NCI-H1048 (cell line): ENCODE measurements around the gene USP5.

Experiments
- DNase-seq: peaks from one replicate; lab custom pipeline; 2025; lab: John Stamatoyannopoulos, UW

USP5 gene

DNA sequence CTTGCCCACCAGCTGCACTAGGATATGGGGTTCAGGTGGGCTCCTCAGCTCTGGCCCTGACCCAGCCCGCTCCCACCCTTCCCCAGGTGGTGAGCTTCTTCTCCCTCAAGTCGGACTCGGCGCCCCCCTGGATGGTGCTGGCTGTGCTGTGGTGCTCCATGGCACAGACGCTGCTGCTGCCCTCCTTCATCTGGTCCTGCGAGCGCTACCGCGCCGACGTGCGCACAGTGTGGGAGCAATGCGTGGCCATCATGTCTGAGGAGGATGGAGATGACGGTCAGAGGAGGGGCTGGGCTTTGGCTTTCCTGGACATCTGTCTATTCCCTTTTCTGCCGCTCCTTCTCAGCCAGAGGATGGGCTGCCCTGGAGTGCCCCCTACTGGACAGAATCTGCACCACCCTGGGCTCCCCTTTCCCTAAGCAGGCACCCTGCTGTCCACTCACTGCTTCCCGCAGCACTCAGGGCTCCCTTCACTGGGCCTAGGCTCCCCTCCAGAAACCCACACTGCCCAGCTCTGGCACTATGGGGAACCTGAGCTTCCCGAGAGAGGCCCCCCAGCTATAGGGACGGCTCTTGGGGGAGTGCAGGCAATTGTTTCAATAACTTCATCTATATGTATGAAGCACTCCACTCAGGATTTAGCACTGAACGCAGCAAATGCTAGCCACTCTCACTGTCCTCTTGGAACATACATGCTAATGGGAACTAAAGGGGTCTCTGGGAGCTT lies 26.4 kb upstream of the USP5 start:
- DNase-seq: peak; percentile 65

DNA sequence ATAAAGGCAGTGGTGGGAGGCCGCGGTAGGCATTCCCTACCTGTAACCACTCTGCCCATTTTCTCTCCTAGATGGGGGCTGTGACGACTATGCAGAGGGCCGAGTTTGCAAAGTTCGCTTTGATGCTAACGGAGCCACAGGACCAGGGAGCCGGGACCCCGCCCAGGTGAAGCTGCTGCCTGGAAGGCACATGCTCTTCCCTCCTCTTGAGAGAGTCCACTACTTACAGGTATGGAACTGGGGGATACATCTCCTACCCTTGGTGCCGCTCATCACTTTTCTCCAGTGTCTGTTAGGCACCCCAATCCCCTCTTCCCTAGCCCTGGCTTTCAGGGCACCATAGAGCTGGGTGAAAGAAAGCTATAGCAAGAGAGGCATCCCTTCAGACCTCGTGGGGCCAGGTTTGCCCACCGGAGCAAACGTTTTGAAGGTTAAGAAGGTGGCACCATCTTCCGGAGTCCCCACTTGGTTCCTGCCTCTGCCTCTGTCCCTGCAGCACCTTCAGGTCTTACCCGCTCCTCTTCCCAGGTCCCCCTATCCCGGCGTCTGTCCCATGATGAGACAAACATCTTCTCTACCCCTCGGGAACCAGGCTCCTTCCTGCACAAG lies 25.7 kb upstream of the USP5 start:
- no peak for DNase-seq

DNA sequence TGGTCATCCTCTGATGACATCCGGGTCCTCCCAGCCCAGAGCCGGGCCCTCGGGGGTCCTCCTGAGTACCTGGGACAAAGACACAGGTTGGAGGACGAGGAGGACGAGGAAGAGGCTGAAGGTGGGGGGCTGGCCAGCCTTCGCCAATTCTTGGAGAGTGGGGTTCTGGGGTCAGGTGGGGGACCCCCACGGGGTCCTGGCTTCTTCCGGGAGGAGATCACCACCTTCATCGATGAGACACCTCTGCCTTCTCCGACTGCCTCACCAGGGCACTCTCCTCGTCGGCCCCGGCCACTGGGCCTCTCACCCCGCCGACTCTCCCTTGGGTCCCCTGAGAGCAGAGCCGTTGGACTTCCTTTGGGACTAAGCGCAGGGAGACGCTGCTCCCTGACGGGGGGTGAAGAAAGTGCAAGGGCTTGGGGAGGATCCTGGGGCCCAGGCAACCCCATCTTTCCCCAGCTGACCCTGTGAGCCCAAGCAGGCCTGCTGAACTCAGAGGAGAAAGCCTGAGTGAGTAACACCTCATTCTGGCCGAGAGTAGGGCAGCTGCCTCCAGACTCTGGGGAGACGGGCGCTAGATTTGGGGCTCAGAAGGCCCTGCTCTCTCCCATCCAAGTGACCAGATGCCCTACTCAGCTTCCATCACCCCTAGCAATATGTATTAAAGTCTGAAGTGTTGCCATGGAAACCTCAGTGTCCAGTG lies 25.1 kb upstream of the USP5 start:
- DNase-seq: no peak

DNA sequence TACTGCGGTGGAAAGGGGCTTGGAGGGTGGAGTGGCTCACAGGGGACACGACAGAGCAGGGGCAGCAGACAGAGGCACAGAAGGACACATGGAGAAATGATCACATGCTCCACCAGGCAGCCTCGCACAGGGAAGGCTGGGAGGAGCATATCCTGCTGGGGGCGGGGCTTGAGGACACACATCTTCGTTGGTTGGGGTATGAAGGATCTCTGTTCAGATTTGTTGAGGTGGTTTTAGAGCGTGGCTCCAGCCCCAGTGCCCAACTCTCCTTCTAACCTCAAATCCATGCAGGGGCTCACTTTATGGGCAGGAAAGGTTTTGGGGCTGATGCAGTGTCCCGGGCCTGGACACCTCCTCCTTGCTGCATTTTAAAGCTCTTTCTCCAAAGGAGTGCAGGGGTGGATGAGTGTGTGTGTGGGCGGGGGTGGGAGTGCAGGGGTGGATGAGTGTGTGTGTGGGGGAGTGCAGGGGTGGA lies 24.5 kb upstream of the USP5 start:
- peak; percentile 37 for DNase-seq

DNA sequence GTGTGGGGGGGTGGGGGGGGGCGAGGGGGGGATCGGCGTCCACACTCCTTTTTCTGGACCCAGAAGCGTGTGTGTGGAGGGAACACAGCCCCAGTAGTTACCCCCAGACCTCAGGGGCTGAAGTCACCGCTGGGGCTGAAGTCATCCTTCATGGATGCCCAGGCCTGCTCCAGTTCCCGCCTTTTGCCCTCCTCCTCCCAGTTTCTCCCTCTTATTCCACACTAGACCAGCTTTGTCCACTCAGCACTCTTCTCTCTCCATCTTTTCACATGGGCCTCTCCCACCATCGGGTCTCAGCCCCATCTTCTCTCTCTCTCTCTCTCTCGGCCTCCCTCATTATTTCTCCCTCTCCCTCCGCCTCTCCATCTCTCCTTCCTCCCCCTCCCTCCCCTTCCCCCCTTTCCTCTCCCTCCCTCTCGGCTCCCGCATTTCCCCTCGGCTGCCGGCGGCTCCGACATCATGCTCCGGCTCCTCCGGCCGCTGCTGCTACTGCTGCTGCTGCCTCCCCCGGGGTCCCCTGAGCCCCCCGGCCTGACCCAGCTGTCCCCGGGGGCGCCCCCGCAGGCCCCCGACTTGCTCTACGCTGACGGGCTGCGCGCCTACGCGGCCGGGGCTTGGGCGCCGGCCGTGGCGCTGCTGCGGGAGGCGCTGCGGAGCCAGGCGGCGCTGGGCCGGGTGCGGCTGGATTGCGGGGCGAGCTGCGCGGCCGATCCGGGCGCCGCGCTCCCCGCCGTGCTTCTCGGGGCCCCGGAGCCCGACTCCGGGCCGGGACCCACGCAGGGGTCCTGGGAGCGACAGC lies 23.8 kb upstream of the USP5 start, which contains the start of gene P3H3:
TSS of gene P3H3 (plus strand) at position 426 of the 799 bp plus-strand sequence. CDS start at position 460, 34 bp downstream.
- DNase-seq: no peak

DNA sequence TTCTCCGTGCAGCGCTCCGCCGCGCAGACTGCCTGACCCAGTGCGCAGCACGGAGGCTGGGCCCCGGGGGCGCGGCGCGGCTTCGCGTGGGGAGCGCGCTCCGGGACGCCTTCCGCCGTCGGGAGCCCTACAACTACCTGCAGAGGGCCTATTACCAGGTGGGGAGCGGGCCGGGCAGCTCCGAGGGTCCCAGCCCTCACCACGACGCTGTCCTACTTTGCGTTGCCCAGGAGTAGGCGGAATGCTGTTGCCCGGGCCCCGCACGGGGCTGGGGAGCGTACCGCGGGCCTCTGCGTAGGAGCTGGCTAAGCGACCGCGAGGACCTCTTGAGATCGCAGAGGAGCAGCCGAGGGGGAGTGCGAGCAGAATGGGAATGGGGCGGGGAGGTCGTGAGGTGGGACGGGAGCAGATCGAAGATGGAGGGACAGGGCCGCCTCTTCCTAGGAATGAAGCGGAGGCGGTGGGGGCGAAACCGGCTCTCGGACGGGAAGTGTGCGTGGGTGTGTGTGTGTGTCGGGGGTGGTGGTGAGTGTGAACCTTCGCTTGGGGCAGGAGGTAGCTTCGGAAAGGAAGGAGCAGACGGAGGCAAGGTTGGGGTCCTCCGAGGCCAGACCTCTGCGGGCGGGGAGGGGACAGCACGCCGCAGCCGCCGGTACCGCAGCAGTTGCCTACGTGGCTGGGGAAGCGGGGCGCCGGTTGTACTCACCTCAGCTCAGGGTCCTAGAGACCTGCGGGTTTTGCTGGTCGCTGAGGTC lies 23.0 kb upstream of the USP5 start:
- DNase-seq: no peak

DNA sequence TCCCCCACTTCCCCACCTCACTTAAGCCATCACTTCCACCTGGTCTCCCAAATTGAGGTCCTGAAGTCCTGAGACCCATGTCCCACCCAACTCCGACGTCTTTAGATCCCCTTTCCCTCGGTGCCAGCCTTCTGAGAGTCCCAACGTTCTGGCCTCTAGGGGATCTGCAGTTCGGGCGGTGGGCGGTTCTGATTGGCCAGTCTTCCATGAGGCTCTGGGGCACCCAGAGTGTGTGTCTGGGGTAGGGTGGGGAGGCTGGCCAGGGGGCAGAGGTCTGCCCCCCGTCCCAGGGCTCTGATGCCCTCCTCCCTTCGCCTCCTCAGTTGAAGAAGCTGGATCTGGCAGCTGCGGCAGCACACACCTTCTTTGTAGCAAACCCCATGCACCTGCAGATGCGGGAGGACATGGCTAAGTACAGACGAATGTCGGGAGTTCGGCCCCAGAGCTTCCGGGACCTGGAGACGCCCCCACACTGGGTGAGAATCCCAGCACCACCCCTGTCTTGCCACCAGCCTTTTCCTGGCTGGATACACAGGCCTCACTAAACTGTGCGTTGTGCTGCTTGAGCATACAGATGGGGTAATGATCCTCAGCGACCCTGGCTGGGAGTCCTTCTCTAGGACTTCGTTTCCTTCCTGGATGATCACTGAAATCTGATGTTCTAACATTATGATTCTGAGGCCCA lies 22.3 kb upstream of the USP5 start:
- no peak for DNase-seq

DNA sequence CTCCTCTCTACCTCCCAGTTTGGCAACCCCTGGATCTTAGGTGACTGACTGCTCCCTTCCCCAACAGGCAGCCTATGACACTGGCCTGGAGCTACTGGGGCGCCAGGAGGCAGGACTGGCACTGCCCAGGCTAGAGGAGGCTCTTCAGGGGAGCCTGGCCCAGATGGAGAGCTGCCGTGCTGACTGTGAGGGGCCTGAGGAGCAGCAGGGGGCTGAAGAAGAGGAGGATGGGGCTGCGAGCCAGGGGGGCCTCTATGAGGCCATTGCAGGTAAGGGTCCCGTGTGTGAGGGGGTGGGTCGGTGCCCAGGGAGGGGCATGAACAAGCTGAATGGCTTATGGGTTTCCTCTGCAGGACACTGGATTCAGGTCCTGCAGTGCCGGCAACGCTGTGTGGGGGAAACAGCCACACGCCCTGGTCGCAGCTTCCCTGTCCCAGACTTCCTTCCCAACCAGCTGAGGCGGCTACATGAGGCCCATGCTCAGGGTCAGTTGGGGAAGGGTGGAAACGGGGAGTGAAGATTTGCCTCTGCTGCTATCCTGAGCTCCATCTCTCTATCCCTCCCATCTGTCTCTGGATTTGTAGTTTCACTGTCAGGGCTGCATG lies 21.6 kb upstream of the USP5 start:
- no peak for DNase-seq

DNA sequence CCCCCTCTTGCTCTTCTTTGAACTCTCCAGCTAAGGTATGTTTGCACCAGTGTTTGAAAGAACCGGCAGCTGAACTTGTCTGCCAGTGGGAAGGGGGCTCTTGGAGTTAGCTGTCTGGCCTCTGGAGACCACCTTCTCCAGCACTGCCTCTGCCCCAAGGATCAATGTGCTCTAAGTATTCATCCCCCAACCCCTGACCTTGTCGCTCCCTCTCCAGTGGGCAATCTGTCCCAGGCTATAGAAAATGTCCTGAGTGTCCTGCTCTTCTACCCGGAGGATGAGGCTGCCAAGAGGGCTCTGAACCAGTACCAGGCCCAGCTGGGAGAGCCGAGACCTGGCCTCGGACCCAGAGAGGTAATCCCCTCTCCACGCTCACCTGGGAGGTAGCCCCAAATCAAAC lies 21.0 kb upstream of the USP5 start:
- no peak for DNase-seq

DNA sequence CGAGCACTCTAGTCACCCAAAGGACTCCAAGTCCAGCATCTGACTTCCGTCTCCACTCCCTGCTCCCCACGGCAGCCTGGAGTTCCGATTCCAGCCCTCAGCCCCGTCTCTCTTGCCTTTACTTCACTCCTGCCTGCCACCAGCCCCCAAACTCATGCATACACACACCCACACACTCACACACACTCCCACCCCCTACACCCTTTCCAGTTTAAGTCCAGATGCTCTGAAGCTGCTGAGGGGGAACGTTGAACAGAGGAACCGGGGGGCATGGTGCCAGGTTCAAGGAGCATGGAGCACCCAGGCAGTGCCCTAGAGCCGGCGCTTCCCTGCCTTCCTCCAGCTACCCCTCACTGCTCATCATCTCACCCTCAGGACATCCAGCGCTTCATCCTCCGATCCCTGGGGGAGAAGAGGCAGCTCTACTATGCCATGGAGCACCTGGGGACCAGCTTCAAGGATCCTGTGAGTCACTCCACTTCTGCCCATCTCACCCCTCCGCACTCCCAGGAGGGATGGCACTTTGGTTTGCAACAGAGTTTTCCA lies 20.4 kb upstream of the USP5 start:
- no peak for DNase-seq

DNA sequence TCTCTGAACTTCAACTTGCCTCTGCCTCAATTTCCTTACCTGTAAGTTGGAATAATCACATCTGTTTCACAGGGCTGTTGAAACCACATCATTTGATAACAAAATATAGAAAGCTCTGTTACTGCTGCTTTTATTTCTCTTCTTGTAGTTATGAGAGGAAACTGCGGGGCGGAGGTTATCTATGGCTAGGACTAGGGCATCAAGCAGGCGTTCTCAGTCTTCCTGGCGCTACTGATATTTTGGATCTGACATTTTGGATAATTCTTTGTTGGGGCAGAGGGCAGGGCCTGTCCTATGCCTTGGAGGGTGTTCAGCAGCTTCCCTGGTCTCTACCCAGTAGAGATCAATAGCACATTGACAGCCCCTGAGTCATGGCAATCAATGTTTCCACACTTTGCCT lies 19.8 kb upstream of the USP5 start:
- no peak for DNase-seq

DNA sequence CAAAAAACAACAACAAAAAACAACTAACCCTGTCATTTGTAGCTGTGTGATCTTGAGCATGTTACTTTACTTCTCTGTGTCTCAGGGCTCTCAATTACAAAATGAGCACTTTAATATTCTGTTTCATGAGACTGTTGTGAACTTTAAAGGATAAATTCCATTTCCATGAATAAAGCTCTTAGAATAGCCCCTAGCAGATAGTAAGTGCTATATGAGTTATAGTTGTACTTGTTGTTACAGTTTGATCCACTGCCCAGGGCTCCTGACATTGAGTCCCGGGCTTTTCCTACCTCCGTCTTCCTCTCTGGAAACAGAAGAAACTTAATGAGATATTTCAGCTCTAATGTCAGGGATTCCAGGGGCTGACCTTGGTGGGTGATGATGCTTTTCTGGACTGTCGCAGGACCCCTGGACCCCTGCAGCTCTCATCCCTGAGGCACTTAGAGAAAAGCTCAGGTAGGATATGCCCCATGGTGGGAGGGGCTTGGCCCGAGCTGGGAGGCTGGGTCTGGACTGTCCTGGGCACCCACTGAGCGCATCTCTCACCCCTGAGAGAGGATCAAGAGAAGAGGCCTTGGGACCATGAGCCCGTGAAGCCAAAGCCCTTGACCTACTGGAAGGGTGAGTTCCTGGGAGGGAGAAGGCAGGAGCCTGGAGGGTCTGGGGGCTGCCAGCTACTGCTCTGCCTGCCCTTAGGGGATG lies 18.6 kb upstream of the USP5 start:
- no peak for DNase-seq

DNA sequence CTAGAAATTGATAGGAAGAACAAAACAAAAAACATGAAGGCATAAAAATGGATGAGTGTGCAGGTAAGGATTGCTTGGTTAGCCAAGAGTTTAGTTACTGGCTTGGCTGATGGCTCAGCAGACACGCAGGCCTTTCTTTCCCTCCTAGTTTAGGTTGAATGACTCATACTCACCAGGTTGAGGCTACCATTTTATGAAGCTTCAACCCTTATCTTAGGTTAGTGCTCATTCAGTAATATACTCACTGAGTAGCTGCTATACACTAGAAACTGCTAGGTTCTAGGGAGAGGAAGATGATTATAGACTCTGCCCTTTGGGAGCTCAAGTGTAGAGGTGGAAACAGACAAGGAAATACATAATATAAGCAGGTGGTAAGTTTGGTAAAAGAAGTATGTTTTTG lies 17.7 kb upstream of the USP5 start:
- DNase-seq: no peak

DNA sequence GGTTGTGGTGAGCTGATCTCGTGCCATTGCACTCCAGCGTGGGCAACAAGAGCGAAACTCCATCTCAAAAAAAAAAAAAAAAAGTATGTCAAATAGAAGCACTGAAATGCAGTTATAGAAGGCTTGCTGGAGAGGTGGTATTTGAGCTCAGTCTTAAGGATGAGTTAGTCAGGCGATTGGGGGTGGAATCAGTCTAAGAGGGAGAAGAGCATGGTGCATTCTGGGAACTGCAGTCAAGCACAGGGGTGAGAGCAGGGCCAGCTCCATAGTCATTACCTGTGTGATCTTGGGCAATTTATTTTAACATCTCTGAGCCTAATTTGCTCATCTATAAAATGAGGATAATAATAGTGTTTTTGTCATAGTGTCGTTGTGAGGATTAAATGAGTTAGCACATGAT lies 17.1 kb upstream of the USP5 start:
- no peak for DNase-seq

DNA sequence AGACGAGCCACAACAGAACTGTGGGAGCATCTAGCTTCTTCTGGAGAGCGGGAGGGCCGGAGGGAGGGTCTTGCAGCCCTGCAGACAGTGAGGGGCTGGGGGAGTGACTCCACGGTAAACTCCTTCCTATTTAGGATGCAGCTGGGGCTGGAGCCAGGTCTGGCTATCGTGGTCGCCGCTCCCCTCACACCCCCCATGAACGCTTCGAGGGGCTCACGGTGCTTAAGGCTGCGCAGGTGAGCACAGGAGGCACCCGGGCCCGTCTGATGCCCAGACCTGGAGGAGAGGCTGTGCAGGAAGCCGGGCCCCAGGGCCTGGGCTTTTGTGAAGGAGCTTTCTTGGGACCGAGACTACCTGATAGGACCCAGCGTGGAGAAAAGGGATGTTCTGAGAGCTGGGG lies 15.1 kb upstream of the USP5 start:
- DNase-seq: no peak

DNA sequence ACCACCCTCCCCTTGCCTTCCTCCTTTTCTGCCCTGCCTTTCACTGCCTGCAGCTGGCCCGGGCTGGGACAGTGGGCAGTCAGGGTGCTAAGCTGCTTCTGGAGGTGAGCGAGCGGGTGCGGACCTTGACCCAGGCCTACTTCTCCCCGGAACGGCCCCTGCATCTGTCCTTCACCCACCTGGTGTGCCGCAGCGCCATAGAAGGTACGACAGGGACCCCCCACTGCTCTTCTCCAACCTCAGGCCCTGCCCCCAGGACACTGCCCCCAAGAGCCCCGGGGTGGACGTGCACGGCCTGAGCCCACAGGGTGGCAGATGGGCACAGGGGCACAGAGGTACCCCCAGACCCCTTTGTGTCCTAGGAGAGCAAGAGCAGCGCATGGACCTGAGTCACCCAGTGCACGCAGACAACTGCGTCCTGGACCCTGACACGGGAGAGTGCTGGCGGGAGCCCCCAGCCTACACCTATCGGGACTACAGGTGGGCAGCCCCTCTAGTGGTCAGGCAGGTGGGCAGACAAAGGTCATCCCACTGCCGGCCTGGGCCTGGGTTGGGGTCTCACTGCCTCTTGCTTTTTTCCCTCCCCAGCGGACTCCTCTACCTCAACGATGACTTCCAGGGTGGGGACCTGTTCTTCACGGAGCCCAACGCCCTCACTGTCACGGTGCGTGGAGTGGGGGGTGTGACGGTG lies 14.4 kb upstream of the USP5 start:
- no peak for DNase-seq

DNA sequence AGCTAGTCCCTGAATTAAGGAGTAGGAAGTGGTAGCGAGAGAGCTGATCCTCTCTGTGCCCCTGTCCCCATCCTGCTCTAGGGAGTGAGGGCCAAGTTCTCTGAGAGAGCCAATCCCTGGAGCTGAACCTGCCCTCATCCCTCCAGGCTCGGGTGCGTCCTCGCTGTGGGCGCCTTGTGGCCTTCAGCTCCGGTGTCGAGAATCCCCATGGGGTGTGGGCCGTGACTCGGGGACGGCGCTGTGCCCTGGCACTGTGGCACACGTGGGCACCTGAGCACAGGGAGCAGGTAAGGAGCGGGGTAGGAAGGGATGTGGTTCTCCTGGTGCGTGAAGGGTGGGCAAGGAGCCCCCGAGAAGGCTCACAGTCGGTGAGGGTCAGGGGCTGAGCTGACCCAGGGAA lies 13.1 kb upstream of the USP5 start:
- DNase-seq: no peak

DNA sequence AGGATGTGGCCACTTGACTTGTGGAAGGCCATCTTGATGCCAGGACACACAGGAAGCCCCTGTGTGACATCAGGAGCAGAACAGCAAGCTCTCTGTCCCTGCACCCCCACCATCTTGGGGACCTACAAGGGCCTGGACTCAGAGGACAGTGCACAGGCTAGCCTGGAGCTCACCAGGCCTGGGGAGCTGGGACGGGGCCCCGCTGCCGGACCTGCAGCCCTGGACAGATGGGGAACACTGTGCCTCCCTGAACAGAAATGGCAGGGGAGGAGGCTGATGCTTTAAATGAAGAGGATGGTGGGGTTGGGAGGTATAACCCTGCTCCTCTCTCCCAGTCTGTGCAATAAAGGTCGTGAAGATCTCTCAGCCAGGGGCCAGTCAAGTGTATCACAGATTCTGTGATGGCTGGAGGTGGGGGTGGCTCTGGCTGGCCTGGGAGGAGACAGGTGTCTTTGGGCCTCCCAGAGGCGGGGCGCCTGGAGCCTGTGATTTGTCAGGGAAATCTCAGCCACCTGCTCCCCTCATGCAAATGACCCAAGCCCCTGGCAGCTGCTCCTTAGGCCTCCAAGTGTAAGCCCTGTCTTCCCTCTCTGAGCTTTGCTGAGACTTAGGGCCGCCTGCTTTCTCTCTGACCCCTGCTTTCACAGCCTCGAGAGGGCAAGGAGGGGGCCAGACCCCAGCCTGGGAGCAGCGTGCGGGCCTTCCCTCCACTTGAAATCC lies 12.3 kb upstream of the USP5 start:
- DNase-seq: no peak
